ENCODE measurements around the gene GORASP2.

DNA sequence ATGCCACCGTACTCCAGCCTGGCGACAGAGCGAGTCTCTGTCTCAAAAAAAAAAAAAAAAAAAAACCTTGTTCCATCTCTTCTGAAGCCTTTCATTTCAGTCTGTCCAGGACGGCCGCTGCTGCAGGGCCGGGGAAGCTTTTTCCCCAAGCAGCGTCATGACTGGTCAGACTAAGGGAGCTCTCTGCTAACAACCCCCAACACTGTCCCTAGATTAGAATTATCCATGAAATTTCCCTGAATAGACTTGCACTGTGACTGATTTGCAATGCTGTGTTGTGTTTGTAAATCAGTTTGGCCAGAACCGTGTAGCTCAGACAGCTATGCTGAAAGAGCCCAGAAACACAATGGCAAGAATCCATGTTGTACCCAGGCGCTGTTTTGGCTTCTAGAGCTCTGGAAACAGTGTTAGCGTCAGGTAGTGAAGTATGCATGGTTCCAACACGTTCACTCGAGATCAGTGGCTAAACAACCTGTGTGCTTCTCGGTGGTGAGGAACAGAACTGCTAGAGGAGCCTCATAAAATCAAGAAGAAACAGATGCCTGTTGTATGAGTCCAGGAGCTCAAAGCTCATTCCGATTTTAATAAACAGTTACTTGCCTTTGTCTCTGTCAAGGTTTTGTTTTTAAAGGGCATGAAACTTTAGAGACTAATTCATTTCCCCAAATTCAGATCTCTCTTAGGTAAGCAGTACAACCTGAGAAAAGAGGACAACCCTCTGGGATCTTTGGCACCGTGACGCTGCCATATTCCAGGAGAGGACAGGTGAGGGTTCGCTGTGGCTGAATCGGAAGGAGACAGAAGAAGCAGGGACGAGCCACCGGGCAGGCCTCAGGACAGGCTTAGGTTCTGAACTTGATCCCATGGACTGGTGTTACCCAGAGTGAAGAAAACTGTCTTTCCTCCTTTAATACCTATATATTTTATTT lies 43.5 kb downstream of the GORASP2 start:
- TF ChIP-seq POLR2A (IDR thresholded peaks at IDR 0.05): no peak
- TF ChIP-seq, protein P1, sequence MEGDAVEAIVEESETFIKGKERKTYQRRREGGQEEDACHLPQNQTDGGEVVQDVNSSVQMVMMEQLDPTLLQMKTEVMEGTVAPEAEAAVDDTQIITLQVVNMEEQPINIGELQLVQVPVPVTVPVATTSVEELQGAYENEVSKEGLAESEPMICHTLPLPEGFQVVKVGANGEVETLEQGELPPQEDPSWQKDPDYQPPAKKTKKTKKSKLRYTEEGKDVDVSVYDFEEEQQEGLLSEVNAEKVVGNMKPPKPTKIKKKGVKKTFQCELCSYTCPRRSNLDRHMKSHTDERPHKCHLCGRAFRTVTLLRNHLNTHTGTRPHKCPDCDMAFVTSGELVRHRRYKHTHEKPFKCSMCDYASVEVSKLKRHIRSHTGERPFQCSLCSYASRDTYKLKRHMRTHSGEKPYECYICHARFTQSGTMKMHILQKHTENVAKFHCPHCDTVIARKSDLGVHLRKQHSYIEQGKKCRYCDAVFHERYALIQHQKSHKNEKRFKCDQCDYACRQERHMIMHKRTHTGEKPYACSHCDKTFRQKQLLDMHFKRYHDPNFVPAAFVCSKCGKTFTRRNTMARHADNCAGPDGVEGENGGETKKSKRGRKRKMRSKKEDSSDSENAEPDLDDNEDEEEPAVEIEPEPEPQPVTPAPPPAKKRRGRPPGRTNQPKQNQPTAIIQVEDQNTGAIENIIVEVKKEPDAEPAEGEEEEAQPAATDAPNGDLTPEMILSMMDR (IDR thresholded peaks at IDR 0.05 in 8 of 11, conservative IDR thresholded peaks at IDR 0.05 in 3 of 11): no peak
